ENCODE measurements around the gene CYB5RL.
A peak's percentile ranks its signal among the peaks of the same experiment; 100 is the strongest.
"Not testable (repeated sequence)": the region's sequence is repeated elsewhere in the genome, so short reads cannot be mapped to it uniquely, and the experiment has no call there.

Gene CYB5RL

GRCh38 chr1:54225378-54225777 is 25.5 kb upstream of the CYB5RL start:
- DNase-seq, result no peak

- no peak for DNase-seq
These were observed 24.4 kb upstream of the CYB5RL start for GRCh38 chr1:54224233-54224632.

GRCh38 chr1:54223441-54224202 is 23.8 kb upstream of the CYB5RL start:
- DNase-seq, result no peak

DNA sequence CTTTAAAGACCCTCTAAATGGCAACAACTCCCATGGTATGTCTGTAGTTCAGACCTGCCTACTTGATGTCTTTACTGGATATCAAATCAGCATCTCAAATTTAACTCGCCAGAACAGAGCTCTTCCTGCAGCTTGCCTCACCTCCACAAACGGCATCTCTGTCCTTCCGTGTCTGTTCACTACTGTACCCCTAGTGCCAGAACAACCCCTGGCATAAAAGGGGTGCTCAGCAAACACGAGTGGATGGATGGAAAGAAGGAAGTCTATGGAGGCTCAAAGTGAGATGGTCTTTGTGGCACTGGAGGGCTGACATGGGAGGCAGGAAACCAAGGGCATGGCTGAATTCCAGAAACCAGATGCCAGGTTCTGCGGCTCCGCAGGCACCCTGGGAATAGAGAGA is 22.9 kb upstream of the CYB5RL start:
- no peak for DNase-seq

DNA sequence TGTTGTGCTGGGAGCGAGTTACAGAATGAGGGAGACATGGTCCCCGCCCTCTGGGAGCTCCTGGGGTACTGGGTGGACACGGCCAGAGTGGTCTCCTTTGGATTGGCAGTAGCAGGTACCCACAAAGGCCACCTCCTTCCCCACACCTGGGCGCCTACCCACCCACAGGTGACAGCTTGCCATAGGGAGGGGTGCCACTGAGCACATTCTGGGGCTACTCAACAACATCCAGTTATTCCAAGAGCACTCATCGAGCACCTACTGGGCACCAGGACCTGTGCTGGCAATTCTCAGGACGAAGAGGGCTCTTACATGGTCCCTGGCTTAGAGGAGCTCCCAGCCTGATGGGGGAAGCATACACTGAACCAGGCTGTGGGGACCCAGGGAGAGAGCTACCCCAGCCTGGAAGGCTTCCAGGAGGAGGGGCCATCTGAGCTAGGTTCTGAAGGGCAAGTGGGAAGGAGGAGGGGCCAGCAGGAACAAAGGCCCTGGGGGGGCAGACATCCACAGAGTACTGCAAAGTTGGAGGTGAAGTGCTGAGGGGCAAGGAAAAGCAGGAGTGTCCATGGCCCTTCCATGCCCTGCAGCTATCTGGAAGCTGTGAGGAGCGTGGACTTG is 22.1 kb upstream of the CYB5RL start:
- DNase-seq, result no peak

DNA sequence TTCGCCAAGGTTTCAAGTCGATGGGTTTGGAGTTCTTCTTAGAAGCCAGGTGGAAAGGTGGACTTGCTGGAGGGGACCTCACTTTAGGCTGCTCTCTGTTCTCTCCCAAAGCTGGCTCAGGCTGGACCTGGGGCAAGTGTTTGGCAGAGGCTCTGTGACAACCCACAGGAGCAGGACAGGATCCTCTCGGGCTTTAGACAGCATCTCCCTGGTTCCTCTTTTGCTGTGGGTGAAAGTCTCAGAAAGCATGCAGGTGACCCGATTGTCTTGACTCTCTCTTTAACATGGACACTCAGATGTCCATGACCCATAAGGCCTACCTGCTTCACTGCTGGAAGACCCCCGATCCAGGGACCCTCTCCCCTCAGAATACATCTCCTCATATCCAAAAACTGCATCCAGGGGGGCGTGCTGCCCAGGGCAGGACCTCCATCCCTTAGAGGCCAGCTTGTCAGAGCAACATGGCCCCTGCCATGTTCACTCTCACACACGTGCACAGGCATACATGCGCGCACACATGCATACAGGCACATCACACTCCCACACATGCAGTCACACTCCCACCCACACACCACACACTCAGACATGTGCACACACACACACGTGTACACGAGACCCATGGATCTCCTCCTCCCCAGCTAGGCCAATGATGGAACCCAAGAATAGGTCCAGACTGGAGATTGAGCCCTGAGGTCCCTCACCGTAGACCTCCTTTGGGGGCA is 21.4 kb upstream of the CYB5RL start:
- DNase-seq, result no peak

- DNase-seq, result no peak
These were observed 20.4 kb upstream of the CYB5RL start for GRCh38 chr1:54220004-54220811.

- no peak for DNase-seq
These were observed 19.8 kb upstream of the CYB5RL start for GRCh38 chr1:54219688-54220003.

DNA sequence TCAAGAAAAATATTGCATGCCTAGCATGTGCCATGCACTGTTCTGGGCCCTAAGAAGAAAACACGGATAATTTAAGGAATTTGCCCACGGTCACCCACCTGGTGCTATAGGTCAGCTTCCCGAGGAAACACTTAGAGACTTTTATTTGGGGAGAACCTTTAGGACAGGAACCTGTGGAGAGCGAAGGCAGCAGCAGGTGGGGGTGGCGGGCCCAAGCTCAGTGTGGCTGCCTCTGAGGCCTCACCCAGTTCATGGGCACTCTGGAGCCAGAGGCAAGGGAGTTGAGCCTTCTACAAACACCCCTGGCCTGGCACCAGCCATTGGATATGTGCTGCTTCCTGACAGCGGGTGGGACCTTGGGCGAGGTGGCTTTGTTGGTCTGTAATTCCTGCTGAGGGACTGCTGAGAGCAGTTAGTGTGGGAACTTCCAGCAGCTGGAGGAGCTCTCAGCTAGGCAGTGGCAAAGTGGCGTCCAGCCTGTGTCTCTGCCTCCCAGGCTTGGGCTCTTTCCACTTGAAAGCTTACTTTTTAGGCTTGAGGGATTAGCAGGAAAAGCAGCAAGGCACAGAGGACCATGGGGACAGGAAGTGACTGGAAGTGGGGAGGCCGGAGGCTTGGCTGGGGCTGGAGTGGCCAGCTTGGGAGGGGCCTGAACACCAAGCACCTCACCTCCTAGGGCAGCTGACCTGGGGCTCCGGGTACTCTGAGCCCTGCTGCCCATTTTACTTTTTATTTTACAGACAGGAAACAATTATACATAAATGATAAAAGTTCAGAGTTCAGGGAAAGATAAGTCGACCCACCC is 19.3 kb upstream of the CYB5RL start:
- DNase-seq, result no peak

DNA sequence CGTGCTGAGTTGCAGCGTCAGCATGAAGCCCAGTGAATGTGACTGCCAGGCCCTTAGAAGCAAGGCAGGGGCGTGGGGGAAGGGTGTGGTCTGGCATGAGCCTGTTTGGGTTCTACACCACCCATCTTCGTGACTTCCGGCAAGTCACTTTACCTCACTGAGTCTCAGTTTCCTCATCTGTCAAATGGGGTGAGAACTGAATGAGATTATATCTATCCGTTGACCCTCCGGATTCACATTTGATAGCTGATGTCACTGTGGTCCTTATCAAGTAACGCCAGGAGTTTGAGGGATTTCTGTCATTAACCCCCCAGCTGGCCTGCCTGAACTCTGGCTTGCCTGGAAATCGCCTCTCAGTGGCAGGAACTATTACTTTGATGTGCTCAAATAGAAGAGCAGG is 15.7 kb upstream of the CYB5RL start:
- no peak for DNase-seq

- DNase-seq, result no peak
These were observed 13.0 kb upstream of the CYB5RL start for GRCh38 chr1:54212872-54213271.

DNA sequence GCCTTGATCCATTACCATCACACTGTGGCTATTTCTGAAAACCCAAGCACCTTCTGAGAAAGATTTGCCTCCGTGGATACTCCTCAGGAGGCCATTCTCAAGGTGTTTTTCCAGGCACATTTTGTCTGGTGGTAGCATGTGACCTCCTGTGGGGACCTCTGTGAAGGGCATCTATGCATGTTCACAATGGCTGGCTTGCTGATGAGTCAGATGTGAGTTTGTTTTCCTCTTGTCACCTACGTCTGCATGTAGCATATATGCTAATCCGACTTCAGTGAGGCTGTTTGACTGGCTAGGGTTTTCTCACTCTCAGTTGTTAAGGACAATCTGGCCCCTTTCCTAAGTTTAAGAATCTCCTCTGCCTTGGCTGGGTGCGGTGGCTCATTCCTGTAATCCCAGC is 8.1 kb upstream of the CYB5RL start:
- not testable (repeated sequence) for DNase-seq

GRCh38 chr1:54207287-54207686 is 7.5 kb upstream of the CYB5RL start:
- DNase-seq, result no peak

GRCh38 chr1:54204199-54204598 is 4.4 kb upstream of the CYB5RL start:
- DNase-seq, result no peak

- no peak for DNase-seq
These were observed 728 bp upstream of the CYB5RL start for GRCh38 chr1:54200519-54200997.

DNA sequence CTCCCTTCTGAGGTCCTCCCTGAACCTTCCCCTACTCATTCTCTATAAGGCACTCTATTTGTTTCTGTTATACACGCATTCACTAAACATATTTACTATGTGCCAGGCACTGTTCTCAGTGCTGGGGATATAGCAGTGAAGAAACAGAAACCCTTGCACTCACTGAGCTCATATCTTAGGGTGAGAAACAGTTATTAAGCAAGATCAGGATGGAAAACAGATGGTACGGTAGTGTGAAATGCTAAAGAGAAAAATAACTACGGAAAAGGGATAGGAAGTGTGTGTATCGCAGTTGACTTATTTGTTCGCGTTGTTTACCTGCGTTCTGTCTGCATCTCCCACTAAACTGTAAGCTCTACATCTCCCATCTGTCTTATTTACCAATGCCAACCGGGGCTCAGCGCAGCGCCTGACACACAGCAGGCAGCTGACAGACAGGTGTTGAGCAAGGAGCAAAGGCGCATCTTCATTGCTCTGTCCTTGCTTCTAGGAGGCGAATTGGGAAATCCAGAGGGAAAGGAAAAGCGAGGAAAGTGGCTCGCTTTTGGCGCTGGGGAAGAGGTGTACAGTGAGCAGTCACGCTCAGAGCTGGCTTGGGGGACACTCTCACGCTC is 572 bp downstream of the CYB5RL start:
- DNase-seq, result peak in 1 of 2 experiments; percentile 18

DNA sequence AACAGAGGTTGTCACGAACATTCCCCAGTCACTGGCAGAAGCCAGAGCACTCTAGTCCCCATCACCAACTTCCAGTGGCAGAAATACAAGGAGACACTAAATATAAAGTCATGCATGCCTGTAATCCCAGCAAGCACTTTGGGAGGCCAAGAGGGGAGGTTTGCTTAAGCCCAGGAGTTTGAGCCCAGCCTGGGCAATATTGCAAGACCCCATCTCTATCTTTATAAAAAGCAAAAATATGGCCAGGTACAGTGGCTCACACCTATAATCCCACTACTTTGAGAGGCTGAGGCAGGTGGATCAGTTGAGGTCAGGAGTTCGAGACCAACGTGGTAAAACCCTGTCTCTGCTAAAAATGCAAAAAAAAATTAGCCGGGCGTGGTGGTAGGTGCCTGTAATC is 6.4 kb downstream of the CYB5RL start:
- no peak for DNase-seq

GRCh38 chr1:54191525-54191924 is 8.3 kb downstream of the CYB5RL start:
- no peak for DNase-seq

- DNase-seq, result no peak
These were observed 9.3 kb downstream of the CYB5RL start for GRCh38 chr1:54190526-54190925.

- DNase-seq, result no peak
These were observed 11.5 kb downstream of the CYB5RL start for GRCh38 chr1:54188291-54188690.

DNA sequence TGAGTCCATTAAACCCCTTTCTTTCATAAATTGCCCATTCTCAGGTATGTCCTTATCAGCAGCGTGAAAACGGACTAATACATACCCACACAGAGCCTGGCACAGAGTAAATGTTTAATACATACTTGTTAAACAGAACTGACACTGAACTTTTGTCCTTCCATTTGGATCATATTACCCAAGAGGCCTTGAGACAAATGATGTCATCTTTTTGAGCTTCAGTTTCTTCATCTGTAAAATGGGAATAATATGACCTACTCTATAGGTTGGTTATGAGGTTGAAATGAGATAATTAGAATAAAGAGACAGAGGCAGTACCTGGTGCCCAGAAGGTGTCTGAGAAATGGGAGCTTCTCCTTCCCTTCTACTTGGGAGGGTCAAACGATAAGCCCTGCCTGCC is 13.8 kb downstream of the CYB5RL start:
- DNase-seq, result no peak

Data from SHP77 (cell line).